ENCODE measurements around the gene FAM83C.

The FAM83C gene

DNA sequence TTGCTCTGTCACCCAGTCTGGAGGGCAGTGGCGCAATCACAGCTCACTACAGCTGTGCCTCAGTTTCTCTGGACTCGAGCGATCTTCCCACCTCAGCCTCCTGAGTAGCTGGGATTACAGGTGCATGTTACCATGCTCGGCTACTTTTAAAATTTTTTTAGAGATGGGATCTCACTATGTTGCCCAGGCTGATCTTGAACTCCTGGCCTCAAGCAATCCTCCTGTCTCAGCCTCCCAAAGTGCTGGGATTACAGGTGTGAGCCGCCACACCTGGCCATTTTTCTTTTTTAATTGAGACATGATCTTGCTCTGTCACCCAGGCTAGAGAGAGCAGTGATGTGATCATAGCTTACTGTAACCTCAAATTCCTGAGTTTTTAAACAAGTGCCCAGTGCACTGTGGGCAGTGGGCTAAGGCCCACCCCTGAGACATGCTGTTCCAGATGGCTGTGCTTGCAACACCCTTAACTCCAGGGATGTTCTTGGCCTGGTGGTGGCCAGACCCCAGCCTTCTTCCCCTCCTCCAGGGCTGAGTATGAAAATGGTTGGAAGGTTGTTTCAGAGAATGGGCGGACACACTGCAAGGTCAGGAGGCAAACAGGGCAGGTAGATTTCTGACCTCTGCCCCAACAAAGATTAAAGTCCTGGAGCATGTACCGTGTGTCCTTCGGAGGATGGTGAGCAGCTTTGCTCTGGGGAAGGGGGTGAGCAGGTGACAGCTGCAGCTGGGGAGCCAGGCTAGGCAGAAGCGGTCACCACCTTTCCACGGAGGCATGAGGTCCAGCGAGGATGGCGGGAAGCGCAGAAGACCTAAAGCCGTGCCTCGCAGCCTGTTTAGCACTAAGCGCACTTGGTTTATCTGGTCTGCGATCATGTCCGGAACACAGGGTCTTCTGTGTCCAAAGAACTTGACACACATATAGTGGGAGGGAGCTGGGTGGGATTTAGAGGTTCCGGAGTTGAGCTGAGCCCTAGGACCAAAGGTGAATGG, 1.4 kb upstream of the FAM83C start:
- Histone ChIP-seq H3K79me2 (ENCODE audit: low read length) (no peaks in the 10 kb centered on the region), H3K27ac (ENCODE audit: low read length) (no peak overlapping the region), H4K20me1 (ENCODE audit: insufficient read depth, low read length) (no peaks in the 10 kb centered on the region), H3K4me2 (ENCODE audit: low read depth, low read length) (no peak overlapping the region), H3K9me2 (replicated peaks; ENCODE audit: insufficient read depth, low read length) (no peaks in the 10 kb centered on the region), H2AFZ (ENCODE audit: low read length) (no peak overlapping the region), H3F3A (ENCODE audit: insufficient read depth, low read length) (no peaks in the 10 kb centered on the region), H3K9ac (ENCODE audit: low read length) (no peak overlapping the region), H3K27me3 (replicated peaks; ENCODE audit: insufficient read depth, low read length) (peaks cover 55% of the 10 kb centered on the region), H3K4me1 (ENCODE audit: low read length) (no peaks in the 10 kb centered on the region), H3K36me3 (replicated peaks; ENCODE audit: insufficient read depth, low read length) (no peaks in the 10 kb centered on the region), H3K9me3 (replicated peaks; ENCODE audit: insufficient read depth, low read length) (no peaks in the 10 kb centered on the region), H3K4me3 (ENCODE audit: low read length) (no peak overlapping the region)
- no peak for DNase-seq
- TF ChIP-seq EZH2 (optimal IDR thresholded peaks at IDR 0.05; ENCODE audit: low read depth, low read length) = no peak

DNA sequence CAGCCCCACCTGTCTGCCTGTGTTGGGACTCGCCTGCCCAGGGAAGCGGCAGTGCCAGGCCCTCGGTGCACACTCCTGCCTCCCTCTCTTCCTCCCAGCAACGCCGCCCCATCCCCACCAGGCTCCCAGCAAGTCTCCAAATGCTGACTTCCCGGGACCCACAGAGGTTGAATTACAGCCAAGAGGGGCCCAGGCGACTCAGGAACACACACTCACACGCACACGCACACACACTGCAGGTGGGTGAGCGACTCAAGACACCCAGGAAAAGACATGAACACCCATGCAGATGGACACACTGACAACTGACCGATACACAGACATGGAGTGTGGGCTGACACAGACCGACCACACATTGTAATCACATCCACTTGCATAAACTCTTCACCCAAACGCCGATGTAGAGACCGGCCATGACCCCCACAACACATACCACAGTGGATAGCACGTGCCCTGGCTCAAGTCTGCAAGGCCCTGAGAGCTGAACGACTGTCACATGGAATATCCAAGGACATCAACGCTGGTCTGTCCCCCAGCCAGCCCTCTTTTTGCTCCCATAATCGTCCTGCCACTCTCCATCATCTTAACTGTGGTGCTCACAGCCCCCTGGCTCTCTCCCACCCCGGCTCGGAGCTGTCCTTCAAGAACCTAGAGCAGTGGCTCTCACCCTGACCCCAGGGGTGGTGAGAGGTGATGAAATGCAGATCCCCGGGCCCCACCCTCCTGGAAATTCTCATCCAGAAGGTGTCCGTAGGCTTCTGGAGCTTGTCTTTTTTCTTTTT, 470 bp upstream of the FAM83C start:
- TF ChIP-seq EZH2phosphoT487 (IDR thresholded peaks at IDR 0.05; ENCODE audit: low read length) = no peak
- no peak for TF ChIP-seq EZH2 (optimal IDR thresholded peaks at IDR 0.05; ENCODE audit: low read depth, low read length)
- TF ChIP-seq, protein P1, sequence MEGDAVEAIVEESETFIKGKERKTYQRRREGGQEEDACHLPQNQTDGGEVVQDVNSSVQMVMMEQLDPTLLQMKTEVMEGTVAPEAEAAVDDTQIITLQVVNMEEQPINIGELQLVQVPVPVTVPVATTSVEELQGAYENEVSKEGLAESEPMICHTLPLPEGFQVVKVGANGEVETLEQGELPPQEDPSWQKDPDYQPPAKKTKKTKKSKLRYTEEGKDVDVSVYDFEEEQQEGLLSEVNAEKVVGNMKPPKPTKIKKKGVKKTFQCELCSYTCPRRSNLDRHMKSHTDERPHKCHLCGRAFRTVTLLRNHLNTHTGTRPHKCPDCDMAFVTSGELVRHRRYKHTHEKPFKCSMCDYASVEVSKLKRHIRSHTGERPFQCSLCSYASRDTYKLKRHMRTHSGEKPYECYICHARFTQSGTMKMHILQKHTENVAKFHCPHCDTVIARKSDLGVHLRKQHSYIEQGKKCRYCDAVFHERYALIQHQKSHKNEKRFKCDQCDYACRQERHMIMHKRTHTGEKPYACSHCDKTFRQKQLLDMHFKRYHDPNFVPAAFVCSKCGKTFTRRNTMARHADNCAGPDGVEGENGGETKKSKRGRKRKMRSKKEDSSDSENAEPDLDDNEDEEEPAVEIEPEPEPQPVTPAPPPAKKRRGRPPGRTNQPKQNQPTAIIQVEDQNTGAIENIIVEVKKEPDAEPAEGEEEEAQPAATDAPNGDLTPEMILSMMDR (IDR thresholded peaks at IDR 0.05; ENCODE audit: low read length) = no peak
- H3F3A ChIP-seq (ENCODE audit: insufficient read depth, low read length) = no peaks in the 10 kb centered on the region
- H3K36me3 ChIP-seq (replicated peaks; ENCODE audit: insufficient read depth, low read length) = no peaks in the 10 kb centered on the region
- H3K4me2 ChIP-seq (ENCODE audit: low read depth, low read length) = no peak overlapping the region
- no peak overlapping the region for H2AFZ ChIP-seq (ENCODE audit: low read length)
- H3K27ac ChIP-seq (ENCODE audit: low read length) = no peak overlapping the region
- H3K27me3 ChIP-seq (replicated peaks; ENCODE audit: insufficient read depth, low read length) = peaks cover 62% of the 10 kb centered on the region
- no peaks in the 10 kb centered on the region for H3K9me3 ChIP-seq (replicated peaks; ENCODE audit: insufficient read depth, low read length)
- H3K9me2 ChIP-seq (replicated peaks; ENCODE audit: insufficient read depth, low read length) = no peaks in the 10 kb centered on the region
- H3K9ac ChIP-seq (ENCODE audit: low read length) = no peak overlapping the region
- no peak overlapping the region for H3K4me3 ChIP-seq (ENCODE audit: low read length)
- H3K79me2 ChIP-seq (ENCODE audit: low read length) = no peaks in the 10 kb centered on the region
- no peak for DNase-seq
- no peaks in the 10 kb centered on the region for H4K20me1 ChIP-seq (ENCODE audit: insufficient read depth, low read length)
- H3K4me1 ChIP-seq (ENCODE audit: low read length) = no peaks in the 10 kb centered on the region

DNA sequence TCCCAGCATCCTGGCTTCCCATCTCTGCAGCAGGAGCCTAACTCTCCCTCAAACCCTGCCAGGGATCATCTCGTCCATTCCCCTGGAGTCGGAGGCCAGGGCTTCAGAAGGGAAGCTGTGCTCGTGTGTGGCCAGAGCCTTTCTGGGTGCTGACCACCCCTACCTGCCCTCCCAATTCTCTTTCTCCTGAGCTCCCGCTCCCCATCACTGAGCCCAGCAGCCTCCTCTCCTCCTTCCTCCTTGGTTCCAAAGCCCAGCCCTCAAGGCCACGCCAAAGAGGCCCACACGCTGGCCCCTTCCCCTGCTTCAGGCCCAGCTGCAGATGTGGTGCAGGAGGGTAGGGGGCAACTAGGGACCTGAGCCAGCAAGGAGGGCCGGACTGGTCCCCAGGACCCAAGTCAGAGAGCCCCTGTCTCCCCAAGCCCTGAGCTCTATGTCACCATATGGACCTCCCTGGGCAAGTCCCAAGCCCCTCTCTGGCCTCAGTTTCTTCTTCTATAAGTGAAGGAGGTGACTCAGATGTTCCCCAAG, 1.3 kb downstream of the FAM83C start:
- Histone ChIP-seq H4K20me1 (ENCODE audit: insufficient read depth, low read length) (no peaks in the 10 kb centered on the region), H3K27ac (ENCODE audit: low read length) (no peak overlapping the region), H3K9ac (ENCODE audit: low read length) (no peak overlapping the region), H3K4me2 (ENCODE audit: low read depth, low read length) (no peak overlapping the region), H3K9me2 (replicated peaks; ENCODE audit: insufficient read depth, low read length) (no peaks in the 10 kb centered on the region), H3K79me2 (ENCODE audit: low read length) (no peaks in the 10 kb centered on the region), H3K9me3 (replicated peaks; ENCODE audit: insufficient read depth, low read length) (no peaks in the 10 kb centered on the region), H2AFZ (ENCODE audit: low read length) (no peak overlapping the region), H3K4me3 (ENCODE audit: low read length) (no peak overlapping the region), H3K36me3 (replicated peaks; ENCODE audit: insufficient read depth, low read length) (no peaks in the 10 kb centered on the region), H3K27me3 (replicated peaks; ENCODE audit: insufficient read depth, low read length) (peaks cover 56% of the 10 kb centered on the region), H3F3A (ENCODE audit: insufficient read depth, low read length) (no peaks in the 10 kb centered on the region), H3K4me1 (ENCODE audit: low read length) (no peaks in the 10 kb centered on the region)
- no peak for DNase-seq
- TF ChIP-seq EZH2phosphoT487 (IDR thresholded peaks at IDR 0.05; ENCODE audit: low read length) = no peak
- TF ChIP-seq EZH2 (optimal IDR thresholded peaks at IDR 0.05; ENCODE audit: low read depth, low read length) = no peak
- TF ChIP-seq, protein P1 (IDR thresholded peaks at IDR 0.05; ENCODE audit: low read length) = no peak

Data from MM.1S (cell line).